Effector CD4-positive, alpha-beta T cell (primary cell): Measurements from ENCODE around the gene ABCG1.
A peak's percentile ranks its signal among the peaks of the same experiment; 100 is the strongest.

Experiments used
- DNase-seq: peaks from one replicate; pipeline ENCODE4 v3.0.0-alpha.2; 2020

ABCG1 gene

GRCh38 chr21:42252778-42253340 lies 33.9 kb downstream of the ABCG1 start:
- no peak for DNase-seq

GRCh38 chr21:42253466-42253865 lies 34.5 kb downstream of the ABCG1 start:
- no peak for DNase-seq

- no peak for DNase-seq
Measured at GRCh38 chr21:42254083-42254482, 35.1 kb downstream of the ABCG1 start.

GRCh38 chr21:42254651-42255601 lies 36.0 kb downstream of the ABCG1 start:
- DNase-seq, result no peak

GRCh38 chr21:42255825-42256224 lies 36.9 kb downstream of the ABCG1 start:
- no peak for DNase-seq

- DNase-seq, result no peak
Measured at GRCh38 chr21:42256316-42256715, 37.4 kb downstream of the ABCG1 start.

GRCh38 chr21:42257091-42257765 lies 38.3 kb downstream of the ABCG1 start:
- DNase-seq, result no peak

- peak; percentile 79 for DNase-seq
Measured at GRCh38 chr21:42258150-42258884, 39.4 kb downstream of the ABCG1 start.

GRCh38 chr21:42258885-42259407 lies 40.0 kb downstream of the ABCG1 start:
- DNase-seq, result no peak

- DNase-seq, result no peak
Measured at GRCh38 chr21:42260121-42260520, 41.2 kb downstream of the ABCG1 start.

GRCh38 chr21:42261829-42262200 lies 42.9 kb downstream of the ABCG1 start:
- DNase-seq, result no peak

- DNase-seq, result no peak
Measured at GRCh38 chr21:42262831-42263231, 43.9 kb downstream of the ABCG1 start.

GRCh38 chr21:42263591-42264131 lies 44.7 kb downstream of the ABCG1 start:
- no peak for DNase-seq

- DNase-seq, result no peak
Measured at GRCh38 chr21:42264245-42265195, 45.6 kb downstream of the ABCG1 start.

- DNase-seq, result no peak
Measured at GRCh38 chr21:42265231-42265812, 46.4 kb downstream of the ABCG1 start.

GRCh38 chr21:42266971-42267556 lies 48.1 kb downstream of the ABCG1 start:
- DNase-seq, result peak; percentile 24

GRCh38 chr21:42269386-42269785 lies 50.4 kb downstream of the ABCG1 start:
- DNase-seq, result no peak

- no peak for DNase-seq
Measured at GRCh38 chr21:42271065-42271464, 52.1 kb downstream of the ABCG1 start.

GRCh38 chr21:42272109-42272962 lies 53.4 kb downstream of the ABCG1 start:
- no peak for DNase-seq
